ENCODE data around the gene NEK7.

Gene NEK7

DNA sequence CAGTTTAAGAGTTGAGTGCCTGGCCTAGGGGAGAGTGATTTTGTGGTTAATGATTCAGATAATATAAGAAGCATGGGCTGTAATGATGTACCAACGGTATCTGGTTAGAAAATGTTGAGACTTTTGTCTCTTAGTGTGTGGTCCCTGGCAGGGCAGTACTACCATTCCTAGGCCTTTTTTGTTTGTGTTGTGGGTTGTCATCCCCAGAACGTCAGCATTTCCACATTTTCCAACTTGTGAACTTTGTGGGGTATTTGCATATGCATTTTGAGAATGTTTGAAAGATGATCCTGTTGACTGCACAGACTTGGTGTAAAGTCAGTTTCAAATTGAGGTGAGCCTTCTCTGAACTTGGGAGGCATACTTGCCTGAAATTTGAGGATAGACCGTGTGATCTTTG, 11.4 kb downstream of the NEK7 start:
- H3K9me3 ChIP-seq (ENCODE audit: control insufficient read depth in 2 of 2, low read length in 2 of 2) = no peaks in the 10 kb centered on the region
- H3K4me1 ChIP-seq (ENCODE audit: control insufficient read depth in 2 of 2, insufficient read depth in 2 of 2, low read length in 2 of 2) = peaks cover 15 to 19% of the 10 kb centered on the region in 2 donors
- H3K9ac ChIP-seq (ENCODE audit: low read depth in 1 of 2, low read length in 2 of 2) = no peak overlapping the region
- no peaks in the 10 kb centered on the region for H3K27me3 ChIP-seq (ENCODE audit: control insufficient read depth in 2 of 2, insufficient read depth in 2 of 2, low read length in 2 of 2)
- H3K36me3 ChIP-seq (ENCODE audit: control insufficient read depth in 2 of 2, insufficient read depth in 2 of 2, low read length in 2 of 2) = no peaks in the 10 kb centered on the region
- no peak overlapping the region for H3K4me3 ChIP-seq (ENCODE audit: low read length in 2 of 2)
- H3K27ac ChIP-seq (ENCODE audit: low read depth in 2 of 2, low read length in 2 of 2) = no peak overlapping the region

- Histone ChIP-seq H3K27me3 (ENCODE audit: control insufficient read depth in 2 of 2, insufficient read depth in 2 of 2, low read length in 2 of 2) (no peaks in the 10 kb centered on the region), H3K36me3 (ENCODE audit: control insufficient read depth in 2 of 2, insufficient read depth in 2 of 2, low read length in 2 of 2) (no peaks in the 10 kb centered on the region), H3K27ac (ENCODE audit: low read depth in 2 of 2, low read length in 2 of 2) (no peak overlapping the region), H3K9me3 (ENCODE audit: control insufficient read depth in 2 of 2, low read length in 2 of 2) (no peaks in the 10 kb centered on the region), H3K4me1 (ENCODE audit: control insufficient read depth in 2 of 2, insufficient read depth in 2 of 2, low read length in 2 of 2) (peaks cover 15 to 17% of the 10 kb centered on the region in 2 donors), H3K4me3 (ENCODE audit: low read length in 2 of 2) (no peak overlapping the region), H3K9ac (ENCODE audit: low read depth in 1 of 2, low read length in 2 of 2) (no peak overlapping the region)
These were observed 12.9 kb downstream of the NEK7 start for GRCh38 chr1:198169672-198170071.

GRCh38 chr1:198171667-198172540, 15.1 kb downstream of the NEK7 start:
- Histone ChIP-seq H3K4me3 (ENCODE audit: low read length in 2 of 2) (no peak overlapping the region), H3K9me3 (ENCODE audit: control insufficient read depth in 2 of 2, low read length in 2 of 2) (no peaks in the 10 kb centered on the region), H3K36me3 (ENCODE audit: control insufficient read depth in 2 of 2, insufficient read depth in 2 of 2, low read length in 2 of 2) (no peaks in the 10 kb centered on the region), H3K27me3 (ENCODE audit: control insufficient read depth in 2 of 2, insufficient read depth in 2 of 2, low read length in 2 of 2) (no peaks in the 10 kb centered on the region), H3K4me1 (ENCODE audit: control insufficient read depth in 2 of 2, insufficient read depth in 2 of 2, low read length in 2 of 2) (peaks cover 11 to 14% of the 10 kb centered on the region in 2 donors), H3K9ac (ENCODE audit: low read depth in 1 of 2, low read length in 2 of 2) (no peak overlapping the region), H3K27ac (ENCODE audit: low read depth in 2 of 2, low read length in 2 of 2) (no peak overlapping the region)

GRCh38 chr1:198173832-198174231, 17.0 kb downstream of the NEK7 start:
- H3K9ac ChIP-seq (ENCODE audit: low read depth in 1 of 2, low read length in 2 of 2) = no peak overlapping the region
- H3K4me3 ChIP-seq (ENCODE audit: low read length in 2 of 2) = no peak overlapping the region
- H3K36me3 ChIP-seq (ENCODE audit: control insufficient read depth in 2 of 2, insufficient read depth in 2 of 2, low read length in 2 of 2) = no peaks in the 10 kb centered on the region
- H3K4me1 ChIP-seq (ENCODE audit: control insufficient read depth in 2 of 2, insufficient read depth in 2 of 2, low read length in 2 of 2) = peaks cover 2 to 6% of the 10 kb centered on the region in 2 donors
- H3K9me3 ChIP-seq (ENCODE audit: control insufficient read depth in 2 of 2, low read length in 2 of 2) = no peaks in the 10 kb centered on the region
- no peaks in the 10 kb centered on the region for H3K27me3 ChIP-seq (ENCODE audit: control insufficient read depth in 2 of 2, insufficient read depth in 2 of 2, low read length in 2 of 2)
- no peak overlapping the region for H3K27ac ChIP-seq (ENCODE audit: low read depth in 2 of 2, low read length in 2 of 2)

DNA sequence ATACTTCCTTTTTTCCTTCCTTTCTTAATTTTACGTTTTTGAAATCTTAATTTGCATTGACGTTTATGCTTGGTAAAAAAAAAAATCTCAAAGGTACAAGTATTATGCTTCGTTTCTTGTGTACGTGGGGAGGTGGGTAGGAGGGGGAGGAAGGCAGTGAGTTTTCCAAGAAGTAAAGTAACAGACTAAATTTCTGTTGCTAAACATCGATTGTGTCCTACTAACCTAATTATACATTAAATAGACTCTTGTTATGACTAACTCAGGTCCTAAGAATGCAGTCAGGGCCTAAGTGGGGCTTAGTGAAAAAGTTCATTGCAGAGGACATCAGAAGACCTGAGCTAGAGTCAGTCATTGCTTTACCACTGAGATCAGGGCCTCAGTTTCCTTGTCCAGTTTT, 17.5 kb downstream of the NEK7 start:
- Histone ChIP-seq H3K36me3 (ENCODE audit: control insufficient read depth in 2 of 2, insufficient read depth in 2 of 2, low read length in 2 of 2) (no peaks in the 10 kb centered on the region), H3K9me3 (ENCODE audit: control insufficient read depth in 2 of 2, low read length in 2 of 2) (no peaks in the 10 kb centered on the region), H3K27ac (ENCODE audit: low read depth in 2 of 2, low read length in 2 of 2) (no peak overlapping the region), H3K27me3 (ENCODE audit: control insufficient read depth in 2 of 2, insufficient read depth in 2 of 2, low read length in 2 of 2) (no peaks in the 10 kb centered on the region), H3K4me1 (ENCODE audit: control insufficient read depth in 2 of 2, insufficient read depth in 2 of 2, low read length in 2 of 2) (peaks cover 2 to 6% of the 10 kb centered on the region in 2 donors), H3K4me3 (ENCODE audit: low read length in 2 of 2) (no peak overlapping the region), H3K9ac (ENCODE audit: low read depth in 1 of 2, low read length in 2 of 2) (no peak overlapping the region)

DNA sequence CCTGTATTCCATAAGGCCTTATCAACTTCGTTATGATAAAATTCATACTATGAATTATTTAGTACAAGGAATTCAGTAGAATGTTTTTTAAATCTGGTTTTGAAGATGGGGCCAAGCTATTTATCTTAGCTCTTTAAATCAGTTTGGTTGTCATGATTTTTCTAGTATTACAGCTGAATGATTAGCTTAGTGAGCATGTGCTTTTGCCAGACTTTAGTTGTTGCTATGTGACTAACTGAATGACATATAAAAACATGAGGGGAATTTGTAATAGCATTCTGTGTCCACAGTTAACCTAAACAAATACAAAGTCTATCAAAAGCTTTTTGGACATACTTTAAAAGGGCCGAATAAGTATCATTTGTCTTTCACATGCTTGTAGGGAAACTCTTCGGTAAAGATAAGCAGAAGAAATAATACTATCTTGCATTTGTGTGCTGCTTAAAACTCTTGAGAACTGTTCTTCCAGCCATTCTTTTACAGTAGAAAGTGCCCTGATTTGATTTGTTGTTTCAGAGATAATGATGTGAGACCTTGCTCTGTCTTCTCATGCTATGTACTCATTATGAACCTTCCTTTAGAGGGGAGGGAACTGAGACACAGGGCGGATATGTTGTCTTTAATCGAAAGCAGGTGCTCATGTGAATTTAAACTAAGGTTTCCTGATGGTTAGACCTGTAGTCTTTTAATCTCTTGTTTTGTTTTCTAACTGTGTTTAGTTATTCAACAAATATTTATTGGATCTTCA, 18.8 kb downstream of the NEK7 start:
- H3K27ac ChIP-seq (ENCODE audit: low read depth in 2 of 2, low read length in 2 of 2) = no peak overlapping the region
- H3K9ac ChIP-seq (ENCODE audit: low read depth in 1 of 2, low read length in 2 of 2) = no peak overlapping the region
- no peaks in the 10 kb centered on the region for H3K9me3 ChIP-seq (ENCODE audit: control insufficient read depth in 2 of 2, low read length in 2 of 2)
- H3K36me3 ChIP-seq (ENCODE audit: control insufficient read depth in 2 of 2, insufficient read depth in 2 of 2, low read length in 2 of 2) = no peaks in the 10 kb centered on the region
- H3K4me3 ChIP-seq (ENCODE audit: low read length in 2 of 2) = no peak overlapping the region
- peaks cover 2 to 13% of the 10 kb centered on the region in 2 donors for H3K4me1 ChIP-seq (ENCODE audit: control insufficient read depth in 2 of 2, insufficient read depth in 2 of 2, low read length in 2 of 2)
- no peaks in the 10 kb centered on the region for H3K27me3 ChIP-seq (ENCODE audit: control insufficient read depth in 2 of 2, insufficient read depth in 2 of 2, low read length in 2 of 2)

- Histone ChIP-seq H3K27me3 (ENCODE audit: control insufficient read depth in 2 of 2, insufficient read depth in 2 of 2, low read length in 2 of 2) (no peaks in the 10 kb centered on the region), H3K4me1 (ENCODE audit: control insufficient read depth in 2 of 2, insufficient read depth in 2 of 2, low read length in 2 of 2) (peaks cover 0 to 13% of the 10 kb centered on the region in 2 donors)
These were observed 19.4 kb downstream of the NEK7 start for GRCh38 chr1:198176179-198176578.

GRCh38 chr1:198177546-198177945, 20.7 kb downstream of the NEK7 start:
- Histone ChIP-seq H3K4me3 (ENCODE audit: low read length in 2 of 2) (no peak overlapping the region), H3K36me3 (ENCODE audit: control insufficient read depth in 2 of 2, insufficient read depth in 2 of 2, low read length in 2 of 2) (no peaks in the 10 kb centered on the region), H3K9ac (ENCODE audit: low read depth in 1 of 2, low read length in 2 of 2) (no peak overlapping the region), H3K27ac (ENCODE audit: low read depth in 2 of 2, low read length in 2 of 2) (no peak overlapping the region), H3K4me1 (ENCODE audit: control insufficient read depth in 2 of 2, insufficient read depth in 2 of 2, low read length in 2 of 2) (peaks cover 0 to 13% of the 10 kb centered on the region in 2 donors), H3K27me3 (ENCODE audit: control insufficient read depth in 2 of 2, insufficient read depth in 2 of 2, low read length in 2 of 2) (no peaks in the 10 kb centered on the region), H3K9me3 (ENCODE audit: control insufficient read depth in 2 of 2, low read length in 2 of 2) (no peaks in the 10 kb centered on the region)

More at GRCh38 chr1:198176179-198176578, 19.4 kb downstream of the NEK7 start:
- no peak overlapping the region for H3K9ac ChIP-seq (ENCODE audit: low read depth in 1 of 2, low read length in 2 of 2)
- H3K4me3 ChIP-seq (ENCODE audit: low read length in 2 of 2) = no peak overlapping the region
- H3K27ac ChIP-seq (ENCODE audit: low read depth in 2 of 2, low read length in 2 of 2) = no peak overlapping the region
- H3K9me3 ChIP-seq (ENCODE audit: control insufficient read depth in 2 of 2, low read length in 2 of 2) = no peaks in the 10 kb centered on the region
- H3K36me3 ChIP-seq (ENCODE audit: control insufficient read depth in 2 of 2, insufficient read depth in 2 of 2, low read length in 2 of 2) = no peaks in the 10 kb centered on the region

GRCh38 chr1:198178615-198179014, 21.8 kb downstream of the NEK7 start:
- Histone ChIP-seq H3K27ac (ENCODE audit: low read depth in 2 of 2, low read length in 2 of 2) (no peak overlapping the region), H3K27me3 (ENCODE audit: control insufficient read depth in 2 of 2, insufficient read depth in 2 of 2, low read length in 2 of 2) (no peaks in the 10 kb centered on the region)

DNA sequence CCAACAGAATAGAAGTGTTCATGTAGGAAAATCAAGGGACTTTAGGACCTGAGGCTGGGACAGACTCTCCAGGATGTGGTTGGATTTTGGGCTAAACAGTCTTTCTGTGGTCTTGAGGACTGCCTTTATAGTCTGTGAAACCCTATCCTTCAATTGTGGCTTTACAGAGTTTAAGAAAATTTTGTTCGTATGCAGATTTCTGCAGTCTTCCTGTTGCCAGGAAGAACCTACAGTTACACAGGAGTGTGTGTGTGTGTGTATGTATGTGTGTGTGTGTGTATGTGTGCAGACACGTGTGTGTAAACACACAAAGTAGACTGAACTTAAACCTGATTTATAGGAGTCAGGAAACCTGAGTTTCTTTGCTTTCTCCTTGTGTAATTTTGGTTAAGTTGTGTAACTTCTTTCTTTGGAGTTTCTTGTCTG, 22.8 kb downstream of the NEK7 start:
- Histone ChIP-seq H3K36me3 (ENCODE audit: control insufficient read depth in 2 of 2, insufficient read depth in 2 of 2, low read length in 2 of 2) (no peaks in the 10 kb centered on the region), H3K9me3 (ENCODE audit: control insufficient read depth in 2 of 2, low read length in 2 of 2) (no peaks in the 10 kb centered on the region), H3K4me3 (ENCODE audit: low read length in 2 of 2) (no peak overlapping the region), H3K4me1 (ENCODE audit: control insufficient read depth in 2 of 2, insufficient read depth in 2 of 2, low read length in 2 of 2) (peaks cover 0 to 11% of the 10 kb centered on the region in 2 donors), H3K27ac (ENCODE audit: low read depth in 2 of 2, low read length in 2 of 2) (no peak overlapping the region), H3K9ac (ENCODE audit: low read depth in 1 of 2, low read length in 2 of 2) (no peak overlapping the region), H3K27me3 (ENCODE audit: control insufficient read depth in 2 of 2, insufficient read depth in 2 of 2, low read length in 2 of 2) (no peaks in the 10 kb centered on the region)

More at GRCh38 chr1:198178615-198179014, 21.8 kb downstream of the NEK7 start:
- H3K4me1 ChIP-seq (ENCODE audit: control insufficient read depth in 2 of 2, insufficient read depth in 2 of 2, low read length in 2 of 2) = peaks cover 0 to 13% of the 10 kb centered on the region in 2 donors
- no peaks in the 10 kb centered on the region for H3K9me3 ChIP-seq (ENCODE audit: control insufficient read depth in 2 of 2, low read length in 2 of 2)
- H3K4me3 ChIP-seq (ENCODE audit: low read length in 2 of 2) = no peak overlapping the region
- no peak overlapping the region for H3K9ac ChIP-seq (ENCODE audit: low read depth in 1 of 2, low read length in 2 of 2)
- H3K36me3 ChIP-seq (ENCODE audit: control insufficient read depth in 2 of 2, insufficient read depth in 2 of 2, low read length in 2 of 2) = no peaks in the 10 kb centered on the region
